ENCODE results near the gene CCT6A. TPM values are rescaled to one million over a fixed set of nuclear protein-coding genes. Genes with fewer than 3 reads are reported as not detected.
A peak's percentile ranks its signal among the peaks of the same experiment; 100 is the strongest.
"Not testable (repeated sequence)": the region's sequence is repeated elsewhere in the genome, so short reads cannot be mapped to it uniquely, and the experiment has no call there.

Gene CCT6A
- total RNA-seq, 1 experiment from 2014 or later = 299 TPM

GRCh38 chr7:56098187-56099008, 46.8 kb downstream of the CCT6A start:
- not testable (repeated sequence) for DNase-seq (ENCODE audit: low read depth)

- DNase-seq (ENCODE audit: low read depth) = no peak
These were observed 48.1 kb downstream of the CCT6A start for GRCh38 chr7:56099653-56100052.

- not testable (repeated sequence) for DNase-seq (ENCODE audit: low read depth)
These were observed 52.6 kb downstream of the CCT6A start for GRCh38 chr7:56104138-56104537.

GRCh38 chr7:56105508-56105907, 53.9 kb downstream of the CCT6A start:
- peak; percentile 80 for DNase-seq (ENCODE audit: low read depth)

- DNase-seq (ENCODE audit: low read depth) = peak; percentile 99
These were observed 54.8 kb downstream of the CCT6A start, which contains the start of gene CHCHD2 for GRCh38 chr7:56106108-56107073. TSS of gene CHCHD2 (minus strand) at chr7:56106476. CDS start at chr7:56106413, 63 bp downstream.

GRCh38 chr7:56107954-56108258, 56.3 kb downstream of the CCT6A start:
- DNase-seq (ENCODE audit: low read depth) = no peak

GRCh38 chr7:56110611-56111010, 59.0 kb downstream of the CCT6A start:
- no peak for DNase-seq (ENCODE audit: low read depth)

- DNase-seq (ENCODE audit: low read depth) = not testable (repeated sequence)
These were observed 60.7 kb downstream of the CCT6A start for GRCh38 chr7:56112244-56112643.

Other genes with a start within 250 kb of the CCT6A start
- gene SEPTIN14, start 189.0 kb upstream of the CCT6A start, total RNA-seq (2014; rRNA removed; shearing (Covaris generic)) = not detected in 2 replicates
- gene ZNF713, start 164.3 kb upstream of the CCT6A start, total RNA-seq (2014; rRNA removed; shearing (Covaris generic)) = 0.84 and 2.8 TPM in 2 replicates
- gene MRPS17, start 99.9 kb upstream of the CCT6A start, total RNA-seq (2014; rRNA removed; shearing (Covaris generic)) = 15.9 and 20.3 TPM in 2 replicates
- gene NIPSNAP2, start 87.2 kb upstream of the CCT6A start, total RNA-seq (2014; rRNA removed; shearing (Covaris generic)) = 56.7 and 65.8 TPM in 2 replicates
- 47.8 and 50.8 TPM in 2 replicates for gene PSPH, start 321 bp upstream of the CCT6A start, total RNA-seq (2014; rRNA removed; shearing (Covaris generic))
- gene SUMF2, start 12.5 kb downstream of the CCT6A start, total RNA-seq (2014; rRNA removed; shearing (Covaris generic)) = 106 and 128 TPM in 2 replicates
- gene PHKG1, start 41.2 kb downstream of the CCT6A start, total RNA-seq (2014; rRNA removed; shearing (Covaris generic)) = 0.12 TPM in 1 of 2 replicates, not detected in the other
- 669 and 764 TPM in 2 replicates for gene CHCHD2, start 54.7 kb downstream of the CCT6A start, total RNA-seq (2014; rRNA removed; shearing (Covaris generic))
- not detected in 2 replicates for gene NUPR2, start 64.7 kb downstream of the CCT6A start, total RNA-seq (2014; rRNA removed; shearing (Covaris generic))